ENCODE results near the gene TCF4.

- TF ChIP-seq CTCF (IDR thresholded peaks at IDR 0.05) (no peak), POLR2A (IDR thresholded peaks at IDR 0.05) (no peak)
Measured at GRCh38 chr18:55233857-55234256, 354.1 kb downstream of the TCF4 start.

Measured in suprapubic skin (tissue), 3 donors.